ENCODE data around the gene FAM107A. TPM values are rescaled to one million over a fixed set of nuclear protein-coding genes. Genes with fewer than 3 reads are reported as not detected.

Gene FAM107A
- total and polyA plus RNA-seq, 9 of the 15 experiments (the other 6 are each of a cell fraction or from before 2014, with no cell fraction given): 0.07 TPM; not detected in 8

DNA sequence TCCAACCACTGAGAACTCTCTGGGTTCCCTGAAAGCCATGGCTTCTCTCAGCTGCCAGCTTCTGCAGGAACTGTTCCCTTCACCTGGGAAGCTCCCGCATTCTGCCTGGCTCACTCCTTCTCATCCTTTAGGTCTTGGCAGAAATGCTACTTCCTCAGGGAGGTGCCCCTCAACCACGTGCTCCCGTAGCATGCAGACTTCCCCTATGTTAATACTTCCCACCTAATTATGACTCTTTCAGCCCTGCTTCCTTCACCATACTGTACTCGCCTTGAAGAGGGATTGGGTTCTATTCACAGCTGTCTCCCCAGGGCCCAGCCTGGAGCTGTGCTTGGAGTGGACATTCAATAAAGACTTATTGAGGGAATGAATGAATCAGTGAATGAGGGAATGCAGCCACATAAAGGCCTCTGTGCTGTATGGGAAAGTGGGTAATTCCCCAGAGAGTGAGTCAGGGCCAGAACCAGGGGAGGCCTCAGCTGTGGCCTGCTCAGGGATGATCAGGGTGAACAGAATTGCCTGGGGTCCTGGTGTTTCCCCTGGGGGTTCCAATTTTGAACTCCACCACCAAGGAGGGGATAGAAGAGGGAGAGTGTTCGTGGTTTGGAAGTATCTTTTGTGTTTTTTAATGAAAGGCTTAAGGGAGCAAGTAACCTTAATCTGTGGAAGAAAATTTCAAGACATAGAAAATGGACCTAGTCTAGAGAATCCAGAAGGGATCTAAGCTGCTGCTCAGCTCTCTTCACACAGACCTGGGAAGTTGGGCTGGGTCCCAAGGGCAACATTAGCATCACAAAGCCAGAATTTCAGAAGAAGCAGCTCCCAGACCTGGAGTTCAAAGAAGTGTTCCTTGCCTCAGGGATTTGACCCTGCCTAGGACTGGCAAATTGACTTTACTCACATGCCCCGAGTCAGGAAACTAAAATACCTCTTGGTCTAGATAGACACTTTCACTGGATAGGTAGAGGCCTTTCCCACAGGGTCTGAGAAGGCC lies 14.6 kb upstream of the FAM107A start:
- no TSS peak for BruUV-seq (replicated peaks)
- TF ChIP-seq PHB2 (IDR thresholded peaks at IDR 0.05; ENCODE audit: low read depth) (no peak), ZNF668 (CRISPR knock-in tag; IDR thresholded peaks at IDR 0.05) (no peak), ZC3H11A (IDR thresholded peaks at IDR 0.05; ENCODE audit: low read depth, low read length) (no peak), STAT5B (CRISPR knock-in tag; IDR thresholded peaks at IDR 0.05) (no peak), ZNF253 (CRISPR knock-in tag; conservative IDR thresholded peaks at IDR 0.05) (no peak), TSC22D4 (tag; IDR thresholded peaks at IDR 0.05) (no peak), ZSCAN32 (CRISPR knock-in tag; IDR thresholded peaks at IDR 0.05) (no peak), TAF7 (tag; IDR thresholded peaks at IDR 0.05) (no peak), ZNF408 (CRISPR knock-in tag; IDR thresholded peaks at IDR 0.05; ENCODE audit: low read depth) (no peak), ARID1B (IDR thresholded peaks at IDR 0.05) (no peak)
- TF ChIP-seq, protein P1, sequence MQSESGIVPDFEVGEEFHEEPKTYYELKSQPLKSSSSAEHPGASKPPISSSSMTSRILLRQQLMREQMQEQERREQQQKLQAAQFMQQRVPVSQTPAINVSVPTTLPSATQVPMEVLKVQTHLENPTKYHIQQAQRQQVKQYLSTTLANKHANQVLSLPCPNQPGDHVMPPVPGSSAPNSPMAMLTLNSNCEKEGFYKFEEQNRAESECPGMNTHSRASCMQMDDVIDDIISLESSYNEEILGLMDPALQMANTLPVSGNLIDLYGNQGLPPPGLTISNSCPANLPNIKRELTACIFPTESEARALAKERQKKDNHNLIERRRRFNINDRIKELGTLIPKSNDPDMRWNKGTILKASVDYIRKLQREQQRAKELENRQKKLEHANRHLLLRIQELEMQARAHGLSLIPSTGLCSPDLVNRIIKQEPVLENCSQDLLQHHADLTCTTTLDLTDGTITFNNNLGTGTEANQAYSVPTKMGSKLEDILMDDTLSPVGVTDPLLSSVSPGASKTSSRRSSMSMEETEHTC (IDR thresholded peaks at IDR 0.05): no peak
- TF ChIP-seq, protein P2, sequence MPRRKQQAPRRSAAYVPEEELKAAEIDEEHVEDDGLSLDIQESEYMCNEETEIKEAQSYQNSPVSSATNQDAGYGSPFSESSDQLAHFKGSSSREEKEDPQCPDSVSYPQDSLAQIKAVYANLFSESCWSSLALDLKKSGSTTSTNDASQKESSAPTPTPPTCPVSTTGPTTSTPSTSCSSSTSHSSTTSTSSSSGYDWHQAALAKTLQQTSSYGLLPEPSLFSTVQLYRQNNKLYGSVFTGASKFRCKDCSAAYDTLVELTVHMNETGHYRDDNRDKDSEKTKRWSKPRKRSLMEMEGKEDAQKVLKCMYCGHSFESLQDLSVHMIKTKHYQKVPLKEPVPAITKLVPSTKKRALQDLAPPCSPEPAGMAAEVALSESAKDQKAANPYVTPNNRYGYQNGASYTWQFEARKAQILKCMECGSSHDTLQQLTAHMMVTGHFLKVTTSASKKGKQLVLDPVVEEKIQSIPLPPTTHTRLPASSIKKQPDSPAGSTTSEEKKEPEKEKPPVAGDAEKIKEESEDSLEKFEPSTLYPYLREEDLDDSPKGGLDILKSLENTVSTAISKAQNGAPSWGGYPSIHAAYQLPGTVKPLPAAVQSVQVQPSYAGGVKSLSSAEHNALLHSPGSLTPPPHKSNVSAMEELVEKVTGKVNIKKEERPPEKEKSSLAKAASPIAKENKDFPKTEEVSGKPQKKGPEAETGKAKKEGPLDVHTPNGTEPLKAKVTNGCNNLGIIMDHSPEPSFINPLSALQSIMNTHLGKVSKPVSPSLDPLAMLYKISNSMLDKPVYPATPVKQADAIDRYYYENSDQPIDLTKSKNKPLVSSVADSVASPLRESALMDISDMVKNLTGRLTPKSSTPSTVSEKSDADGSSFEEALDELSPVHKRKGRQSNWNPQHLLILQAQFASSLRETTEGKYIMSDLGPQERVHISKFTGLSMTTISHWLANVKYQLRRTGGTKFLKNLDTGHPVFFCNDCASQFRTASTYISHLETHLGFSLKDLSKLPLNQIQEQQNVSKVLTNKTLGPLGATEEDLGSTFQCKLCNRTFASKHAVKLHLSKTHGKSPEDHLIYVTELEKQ (CRISPR knock-in tag; IDR thresholded peaks at IDR 0.05): no peak

More for the DNA sequence above, 14.6 kb upstream of the FAM107A start:
- H2AFZ ChIP-seq (ENCODE audit: low read depth, low read length): no peak overlapping the region
- H3K36me3 ChIP-seq (ENCODE audit: control insufficient read depth, insufficient read depth, low read length): no peaks in the 10 kb centered on the region
- H3K9ac ChIP-seq (ENCODE audit: insufficient read depth in 1 of 2, low read depth in 2 of 2, low read length in 2 of 2): no peak overlapping the region
- no peak for DNase-seq (ENCODE audit: extremely low read depth in 1 of 4, low spot score in 3 of 4)
- WGBS (ENCODE audit: insufficient coverage, low coverage, missing lambda C conversion rate): 0% methylated on average over 4 of the region's 6 CpGs
- H3K4me3 ChIP-seq: no peak overlapping the region
- intact Hi-C loops (cut with micrococcal nuclease): no loop called here
- ChIA-PET CTCF (ENCODE audit: low intra/inter-chr PET ratio) (no interaction called here), POLR2A (no interaction called here)
- H3K27me3 ChIP-seq (ENCODE audit: control insufficient read depth in 2 of 2, insufficient read depth in 2 of 2, low read length in 2 of 2): peaks cover 3 to 24% of the 10 kb centered on the region in 2 experiments; a peak in 3 of 5 replicates
- no peak for FAIRE-seq
- no peaks in the 10 kb centered on the region for H3K9me3 ChIP-seq (replicated peaks; ENCODE audit: control insufficient read depth, insufficient read depth, low read depth, low read length)
- in situ Hi-C loops (cut with MboI): no loop called here
- no peak overlapping the region for H3K4me2 ChIP-seq (ENCODE audit: insufficient read depth, low read length)
- no peak overlapping the region for H3K27ac ChIP-seq (ENCODE audit: extremely low read depth, low read depth, low read length)
- H3K9me1 ChIP-seq (ENCODE audit: control insufficient read depth, insufficient read depth, low read length): no peaks in the 10 kb centered on the region
- H3K4me1 ChIP-seq (replicated peaks in 1 of 2; ENCODE audit: control insufficient read depth in 2 of 2, insufficient read depth in 2 of 2, low read length in 2 of 2): 0 out of 5 replicates have a peak, but pooled peaks cover 0 to 1% of the 10 kb centered on the region in 2 experiments
- ATAC-seq: no peak
- no peaks in the 10 kb centered on the region for H3K79me2 ChIP-seq (ENCODE audit: control insufficient read depth, insufficient read depth, low read length)
- 0 out of 2 replicates have a peak, but pooled peaks cover 5% of the 10 kb centered on the region for H4K20me1 ChIP-seq (replicated peaks; ENCODE audit: control insufficient read depth, insufficient read depth, low read length)
